Measurements from ENCODE around the gene PCNP.
"Not testable (repeated sequence)": the region's sequence is repeated elsewhere in the genome, so short reads cannot be mapped to it uniquely, and the experiment has no call there.

PCNP gene

GRCh38 chr3:101556064-101556463, 17.9 kb upstream of the PCNP start:
- DNase-seq (ENCODE audit: low read depth, low spot score), result no peak

GRCh38 chr3:101561630-101562328, 12.2 kb upstream of the PCNP start, which contains the start of gene TRMT10C:
Gene TRMT10C (plus strand): TSS chr3:101561868. CDS start chr3:101564782, 2,914 bp downstream.
- H3K4me3 ChIP-seq (ENCODE audit: low read length), result peak within 1 kb of the TSS; percentile 99
- DNase-seq (ENCODE audit: low read depth, low spot score), result peak; percentile 92

More at GRCh38 chr3:101556064-101556463, 17.9 kb upstream of the PCNP start:
- no peak overlapping the region for H3K4me3 ChIP-seq (ENCODE audit: low read length)

- DNase-seq (ENCODE audit: low read depth, low spot score), result no peak
These were observed 6.3 kb upstream of the PCNP start for GRCh38 chr3:101567528-101568317.

GRCh38 chr3:101571028-101571895, 2.7 kb upstream of the PCNP start:
- peak overlapping the region; percentile 0 for H3K4me3 ChIP-seq (ENCODE audit: low read length)
- DNase-seq (ENCODE audit: low read depth, low spot score), result peak; percentile 91

More at GRCh38 chr3:101567528-101568317, 6.3 kb upstream of the PCNP start:
- H3K4me3 ChIP-seq (ENCODE audit: low read length), result no peak overlapping the region

- H3K4me3 ChIP-seq (ENCODE audit: low read length), result peak overlapping the region; percentile 79
- DNase-seq (ENCODE audit: low read depth, low spot score), result peak; percentile 22
These were observed 570 bp downstream of the PCNP start for GRCh38 chr3:101574388-101575112.

- H3K4me3 ChIP-seq (ENCODE audit: low read length), result no peak overlapping the region
- no peak for DNase-seq (ENCODE audit: low read depth, low spot score)
These were observed 3.3 kb downstream of the PCNP start for GRCh38 chr3:101577286-101577685.

GRCh38 chr3:101588616-101589015, 14.6 kb downstream of the PCNP start:
- no peak overlapping the region for H3K4me3 ChIP-seq (ENCODE audit: low read length)
- no peak for DNase-seq (ENCODE audit: low read depth, low spot score)

- DNase-seq (ENCODE audit: low read depth, low spot score), result no peak
These were observed 17.1 kb downstream of the PCNP start for GRCh38 chr3:101591071-101591470.

GRCh38 chr3:101602731-101603130, 28.8 kb downstream of the PCNP start:
- DNase-seq (ENCODE audit: low read depth, low spot score), result no peak
- H3K4me3 ChIP-seq (ENCODE audit: low read length), result no peak overlapping the region

More at GRCh38 chr3:101591071-101591470, 17.1 kb downstream of the PCNP start:
- no peak overlapping the region for H3K4me3 ChIP-seq (ENCODE audit: low read length)

GRCh38 chr3:101603184-101603583, 29.2 kb downstream of the PCNP start:
- no peak for DNase-seq (ENCODE audit: low read depth, low spot score)
- H3K4me3 ChIP-seq (ENCODE audit: low read length), result no peak overlapping the region

- not testable (repeated sequence) for DNase-seq (ENCODE audit: low read depth, low spot score); H3K4me3 ChIP-seq (ENCODE audit: low read length)
These were observed 31.4 kb downstream of the PCNP start for GRCh38 chr3:101605398-101605797.

GRCh38 chr3:101611023-101611422, 37.0 kb downstream of the PCNP start:
- H3K4me3 ChIP-seq (ENCODE audit: low read length), result no peak overlapping the region
- no peak for DNase-seq (ENCODE audit: low read depth, low spot score)

GRCh38 chr3:101613014-101613413, 39.0 kb downstream of the PCNP start:
- DNase-seq (ENCODE audit: low read depth, low spot score); H3K4me3 ChIP-seq (ENCODE audit: low read length): not testable (repeated sequence)

GRCh38 chr3:101615525-101615924, 41.5 kb downstream of the PCNP start:
- no peak overlapping the region for H3K4me3 ChIP-seq (ENCODE audit: low read length)
- no peak for DNase-seq (ENCODE audit: low read depth, low spot score)

GRCh38 chr3:101617478-101617877, 43.5 kb downstream of the PCNP start:
- no peak overlapping the region for H3K4me3 ChIP-seq (ENCODE audit: low read length)
- no peak for DNase-seq (ENCODE audit: low read depth, low spot score)

- DNase-seq (ENCODE audit: low read depth, low spot score), result no peak
- H3K4me3 ChIP-seq (ENCODE audit: low read length), result no peak overlapping the region
These were observed 44.7 kb downstream of the PCNP start for GRCh38 chr3:101618726-101619125.

- DNase-seq (ENCODE audit: low read depth, low spot score), result no peak
- no peak overlapping the region for H3K4me3 ChIP-seq (ENCODE audit: low read length)
These were observed 45.8 kb downstream of the PCNP start for GRCh38 chr3:101619734-101620133.

GRCh38 chr3:101623656-101624055, 49.7 kb downstream of the PCNP start:
- no peak overlapping the region for H3K4me3 ChIP-seq (ENCODE audit: low read length)
- no peak for DNase-seq (ENCODE audit: low read depth, low spot score)

GRCh38 chr3:101624857-101625256, 50.9 kb downstream of the PCNP start:
- no peak for DNase-seq (ENCODE audit: low read depth, low spot score)
- no peak overlapping the region for H3K4me3 ChIP-seq (ENCODE audit: low read length)

Measured in Jurkat, Clone E6-1 (cell line).